GM21576 (cell line): ENCODE data around the gene ADA.

ENCODE experiments used
- ATAC-seq: cut with Tn5 transposase; IDR thresholded peaks from one replicate; pipeline ENCODE4 v1.9.1; 2021; ENCODE audit warnings: mild to moderate bottlenecking, moderate library complexity; ENCODE audit not compliant: unreplicated experiment

ADA gene

GRCh38 chr20:44625361-44625760 is 26.1 kb downstream of the ADA start:
- no peak for ATAC-seq

GRCh38 chr20:44624743-44625271 is 26.7 kb downstream of the ADA start:
- ATAC-seq, result no peak

- no peak for ATAC-seq
Measured at GRCh38 chr20:44624152-44624551, 27.3 kb downstream of the ADA start.

GRCh38 chr20:44622501-44623270 is 28.8 kb downstream of the ADA start:
- no peak for ATAC-seq

- no peak for ATAC-seq
Measured at GRCh38 chr20:44621939-44622338, 29.6 kb downstream of the ADA start.

- no peak for ATAC-seq
Measured at GRCh38 chr20:44621325-44621724, 30.2 kb downstream of the ADA start.

- no peak for ATAC-seq
Measured at GRCh38 chr20:44620030-44620429, 31.5 kb downstream of the ADA start.

GRCh38 chr20:44619294-44619693 is 32.2 kb downstream of the ADA start:
- no peak for ATAC-seq

GRCh38 chr20:44618318-44618731 is 33.2 kb downstream of the ADA start:
- no peak for ATAC-seq

- no peak for ATAC-seq
Measured at GRCh38 chr20:44616604-44616964, 34.9 kb downstream of the ADA start.

GRCh38 chr20:44615876-44616603 is 35.5 kb downstream of the ADA start:
- no peak for ATAC-seq

GRCh38 chr20:44615169-44615791 is 36.2 kb downstream of the ADA start:
- ATAC-seq, result no peak

- no peak for ATAC-seq
Measured at GRCh38 chr20:44614525-44614924, 37.0 kb downstream of the ADA start.

- ATAC-seq, result no peak
Measured at GRCh38 chr20:44613575-44613974, 37.9 kb downstream of the ADA start.

- no peak for ATAC-seq
Measured at GRCh38 chr20:44610313-44610962, 41.1 kb downstream of the ADA start.

- ATAC-seq, result peak; percentile 81
Measured at GRCh38 chr20:44609516-44610312, 41.8 kb downstream of the ADA start.

GRCh38 chr20:44609006-44609515 is 42.4 kb downstream of the ADA start:
- no peak for ATAC-seq

- no peak for ATAC-seq
Measured at GRCh38 chr20:44606725-44607441, 44.6 kb downstream of the ADA start.

GRCh38 chr20:44603327-44603726 is 48.2 kb downstream of the ADA start:
- ATAC-seq, result no peak

GRCh38 chr20:44601801-44602204 is 49.7 kb downstream of the ADA start:
- no peak for ATAC-seq
